ENCODE measurements around the gene UBLCP1. TPM values are rescaled to one million over a fixed set of nuclear protein-coding genes. Genes with fewer than 3 reads are reported as not detected.
"Not testable (repeated sequence)": the region's sequence is repeated elsewhere in the genome, so short reads cannot be mapped to it uniquely, and the experiment has no call there.

The UBLCP1 gene
- total and polyA plus RNA-seq, 2 donors (not counting 1 experiment from before 2014, with no cell fraction given): 13.9 to 30.4 TPM

GRCh38 chr5:159257629-159258283 is 5.3 kb upstream of the UBLCP1 start:
- no peak overlapping the region for H3K4me2 ChIP-seq (ENCODE audit: extremely low read depth, insufficient read depth, low read length)
- H3K9me3 ChIP-seq (ENCODE audit: control insufficient read depth, insufficient read depth, low read depth, low read length): no peaks in the 10 kb centered on the region
- H3K27ac ChIP-seq (ENCODE audit: insufficient read depth, low read length): no peak overlapping the region
- H3K27me3 ChIP-seq (ENCODE audit: control insufficient read depth, insufficient read depth, low read length): no peaks in the 10 kb centered on the region
- H3K36me3 ChIP-seq (ENCODE audit: control insufficient read depth, insufficient read depth, low read length): no peaks in the 10 kb centered on the region
- no peak overlapping the region for H3K9ac ChIP-seq (ENCODE audit: insufficient read depth, low read length)
- no peaks in the 10 kb centered on the region for H4K20me1 ChIP-seq (ENCODE audit: control insufficient read depth, extremely low read depth, insufficient read depth, low read length)
- H3K79me2 ChIP-seq (ENCODE audit: control insufficient read depth, insufficient read depth, low read length): no peaks in the 10 kb centered on the region
- no peaks in the 10 kb centered on the region for H3K4me1 ChIP-seq (ENCODE audit: control insufficient read depth, extremely low read depth, insufficient read depth, low read length)
- no peak for DNase-seq (ENCODE audit: low read depth in 2 of 2)
- TF ChIP-seq EZH2 (IDR thresholded peaks at IDR 0.05; ENCODE audit: low read length, missing control alignments): no peak
- TF ChIP-seq, protein P1, sequence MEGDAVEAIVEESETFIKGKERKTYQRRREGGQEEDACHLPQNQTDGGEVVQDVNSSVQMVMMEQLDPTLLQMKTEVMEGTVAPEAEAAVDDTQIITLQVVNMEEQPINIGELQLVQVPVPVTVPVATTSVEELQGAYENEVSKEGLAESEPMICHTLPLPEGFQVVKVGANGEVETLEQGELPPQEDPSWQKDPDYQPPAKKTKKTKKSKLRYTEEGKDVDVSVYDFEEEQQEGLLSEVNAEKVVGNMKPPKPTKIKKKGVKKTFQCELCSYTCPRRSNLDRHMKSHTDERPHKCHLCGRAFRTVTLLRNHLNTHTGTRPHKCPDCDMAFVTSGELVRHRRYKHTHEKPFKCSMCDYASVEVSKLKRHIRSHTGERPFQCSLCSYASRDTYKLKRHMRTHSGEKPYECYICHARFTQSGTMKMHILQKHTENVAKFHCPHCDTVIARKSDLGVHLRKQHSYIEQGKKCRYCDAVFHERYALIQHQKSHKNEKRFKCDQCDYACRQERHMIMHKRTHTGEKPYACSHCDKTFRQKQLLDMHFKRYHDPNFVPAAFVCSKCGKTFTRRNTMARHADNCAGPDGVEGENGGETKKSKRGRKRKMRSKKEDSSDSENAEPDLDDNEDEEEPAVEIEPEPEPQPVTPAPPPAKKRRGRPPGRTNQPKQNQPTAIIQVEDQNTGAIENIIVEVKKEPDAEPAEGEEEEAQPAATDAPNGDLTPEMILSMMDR (conservative IDR thresholded peaks at IDR 0.05 in 1 of 2, IDR thresholded peaks at IDR 0.05 in 1 of 2; ENCODE audit: low read depth in 1 of 2, low read length in 2 of 2): no peak
- H2AFZ ChIP-seq (ENCODE audit: low read length): no peak overlapping the region
- H3K4me3 ChIP-seq (replicated peaks in 1 of 4; ENCODE audit: control extremely low read depth in 1 of 4, insufficient read depth in 1 of 4, low read depth in 3 of 4, low read length in 4 of 4): no peak overlapping the region

- Histone ChIP-seq H2AFZ (ENCODE audit: low read length) (no peak overlapping the region), H3K4me1 (ENCODE audit: control insufficient read depth, extremely low read depth, insufficient read depth, low read length) (no peaks in the 10 kb centered on the region), H3K27ac (ENCODE audit: insufficient read depth, low read length) (no peak overlapping the region), H3K36me3 (ENCODE audit: control insufficient read depth, insufficient read depth, low read length) (no peaks in the 10 kb centered on the region), H3K9me3 (ENCODE audit: control insufficient read depth, insufficient read depth, low read depth, low read length) (no peaks in the 10 kb centered on the region), H3K4me3 (replicated peaks in 1 of 4; ENCODE audit: control extremely low read depth in 1 of 4, insufficient read depth in 1 of 4, low read depth in 3 of 4, low read length in 4 of 4) (no peak overlapping the region), H3K9ac (ENCODE audit: insufficient read depth, low read length) (no peak overlapping the region), H4K20me1 (ENCODE audit: control insufficient read depth, extremely low read depth, insufficient read depth, low read length) (no peaks in the 10 kb centered on the region), H3K27me3 (ENCODE audit: control insufficient read depth, insufficient read depth, low read length) (no peaks in the 10 kb centered on the region), H3K4me2 (ENCODE audit: extremely low read depth, insufficient read depth, low read length) (no peak overlapping the region), H3K79me2 (ENCODE audit: control insufficient read depth, insufficient read depth, low read length) (peaks cover 2% of the 10 kb centered on the region)
- no peak for DNase-seq (ENCODE audit: low read depth in 2 of 2)
- TF ChIP-seq, protein P1 (conservative IDR thresholded peaks at IDR 0.05 in 1 of 2, IDR thresholded peaks at IDR 0.05 in 1 of 2; ENCODE audit: low read depth in 1 of 2, low read length in 2 of 2): no peak
- no peak for TF ChIP-seq EZH2 (IDR thresholded peaks at IDR 0.05; ENCODE audit: low read length, missing control alignments)
These were observed 4.7 kb upstream of the UBLCP1 start for GRCh38 chr5:159258361-159258760.

DNA sequence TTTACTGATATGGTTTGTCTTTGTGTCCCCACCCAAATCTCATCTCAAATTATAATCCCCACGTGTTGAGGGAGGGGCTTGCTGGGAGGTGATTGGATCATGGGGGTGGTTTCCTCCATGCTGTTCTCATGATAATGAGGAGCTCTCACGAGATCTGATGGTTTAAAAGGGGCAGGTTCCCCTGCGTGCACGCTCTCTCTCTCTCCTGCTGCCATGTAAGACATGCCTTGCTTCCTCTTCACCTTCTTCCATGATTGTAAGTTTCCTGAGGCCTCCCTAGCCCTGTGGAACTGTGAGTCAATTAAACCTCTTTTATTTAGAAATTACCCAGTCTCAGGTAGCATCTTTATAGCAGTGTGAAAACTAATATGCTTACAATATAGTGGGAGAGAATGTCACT is 2.9 kb upstream of the UBLCP1 start:
- H3K79me2 ChIP-seq (ENCODE audit: control insufficient read depth, insufficient read depth, low read length): peaks cover 20% of the 10 kb centered on the region
- not testable (repeated sequence) for H3K9me3 ChIP-seq (ENCODE audit: control insufficient read depth, insufficient read depth, low read depth, low read length); H4K20me1 ChIP-seq (ENCODE audit: control insufficient read depth, extremely low read depth, insufficient read depth, low read length); H3K36me3 ChIP-seq (ENCODE audit: control insufficient read depth, insufficient read depth, low read length); H3K4me2 ChIP-seq (ENCODE audit: extremely low read depth, insufficient read depth, low read length); DNase-seq (ENCODE audit: low read depth in 2 of 2); H3K4me3 ChIP-seq (replicated peaks in 1 of 4; ENCODE audit: control extremely low read depth in 1 of 4, insufficient read depth in 1 of 4, low read depth in 3 of 4, low read length in 4 of 4); H3K9ac ChIP-seq (ENCODE audit: insufficient read depth, low read length); H3K4me1 ChIP-seq (ENCODE audit: control insufficient read depth, extremely low read depth, insufficient read depth, low read length); H3K27me3 ChIP-seq (ENCODE audit: control insufficient read depth, insufficient read depth, low read length); H3K27ac ChIP-seq (ENCODE audit: insufficient read depth, low read length); H2AFZ ChIP-seq (ENCODE audit: low read length)

Measured in fibroblast of lung (primary cell).